A673 (cell line): ENCODE measurements around the gene FGF12.

Source experiments
- CTCF ChIP-seq: fragments of 300-800, 200-600 bp; sonication (generic); conservative IDR thresholded peaks from 2 replicates; pipeline ENCODE4 v1.5.1; 2017; ENCODE audit warnings: low read depth, mild to moderate bottlenecking, antibody characterized with exemption, low read length, moderate library complexity, mixed read lengths
- EZH2 ChIP-seq: fragments of 200-600 bp; sonication (generic); IDR thresholded peaks from 2 replicates; pipeline ENCODE4 v1.6.1; 2017; ENCODE audit warnings: borderline replicate concordance, low read depth, mild to moderate bottlenecking, mixed read lengths, antibody characterized with exemption, low read length; ENCODE audit not compliant: poor library complexity, severe bottlenecking

GRCh38 chr3:192653862-192654261, 73.5 kb downstream of the FGF12 start:
- TF ChIP-seq CTCF (no peak), EZH2 (no peak)
